ENCODE data around the gene MAS1L. TPM values are rescaled to one million over a fixed set of nuclear protein-coding genes. Genes with fewer than 3 reads are reported as not detected.

Gene MAS1L, protein sequence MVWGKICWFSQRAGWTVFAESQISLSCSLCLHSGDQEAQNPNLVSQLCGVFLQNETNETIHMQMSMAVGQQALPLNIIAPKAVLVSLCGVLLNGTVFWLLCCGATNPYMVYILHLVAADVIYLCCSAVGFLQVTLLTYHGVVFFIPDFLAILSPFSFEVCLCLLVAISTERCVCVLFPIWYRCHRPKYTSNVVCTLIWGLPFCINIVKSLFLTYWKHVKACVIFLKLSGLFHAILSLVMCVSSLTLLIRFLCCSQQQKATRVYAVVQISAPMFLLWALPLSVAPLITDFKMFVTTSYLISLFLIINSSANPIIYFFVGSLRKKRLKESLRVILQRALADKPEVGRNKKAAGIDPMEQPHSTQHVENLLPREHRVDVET
- not detected for total RNA-seq

DNA sequence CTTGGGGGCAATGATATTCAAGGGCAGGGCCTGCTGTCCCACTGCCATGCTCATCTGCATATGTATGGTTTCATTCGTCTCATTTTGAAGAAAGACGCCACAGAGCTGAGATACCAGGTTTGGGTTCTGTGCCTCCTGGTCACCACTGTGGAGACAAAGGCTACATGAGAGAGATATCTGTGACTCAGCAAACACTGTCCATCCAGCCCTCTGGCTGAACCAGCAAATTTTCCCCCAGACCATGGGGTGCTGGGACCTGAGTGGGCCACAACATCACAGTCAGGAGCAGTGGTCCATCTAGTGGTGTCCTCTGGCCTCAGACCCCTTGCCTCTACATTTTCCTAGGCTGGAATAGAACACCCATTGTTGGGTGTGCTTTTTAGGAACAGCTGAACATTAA is at the start of gene MAS1L:
Gene MAS1L, minus strand, starts transcription at position 297 of the 400 bp plus-strand sequence. Its CDS starts 54 bp downstream, at position 243.
- no peak for DNase-seq (ENCODE audit: low read depth in 2 of 3, low spot score in 2 of 3)

DNA sequence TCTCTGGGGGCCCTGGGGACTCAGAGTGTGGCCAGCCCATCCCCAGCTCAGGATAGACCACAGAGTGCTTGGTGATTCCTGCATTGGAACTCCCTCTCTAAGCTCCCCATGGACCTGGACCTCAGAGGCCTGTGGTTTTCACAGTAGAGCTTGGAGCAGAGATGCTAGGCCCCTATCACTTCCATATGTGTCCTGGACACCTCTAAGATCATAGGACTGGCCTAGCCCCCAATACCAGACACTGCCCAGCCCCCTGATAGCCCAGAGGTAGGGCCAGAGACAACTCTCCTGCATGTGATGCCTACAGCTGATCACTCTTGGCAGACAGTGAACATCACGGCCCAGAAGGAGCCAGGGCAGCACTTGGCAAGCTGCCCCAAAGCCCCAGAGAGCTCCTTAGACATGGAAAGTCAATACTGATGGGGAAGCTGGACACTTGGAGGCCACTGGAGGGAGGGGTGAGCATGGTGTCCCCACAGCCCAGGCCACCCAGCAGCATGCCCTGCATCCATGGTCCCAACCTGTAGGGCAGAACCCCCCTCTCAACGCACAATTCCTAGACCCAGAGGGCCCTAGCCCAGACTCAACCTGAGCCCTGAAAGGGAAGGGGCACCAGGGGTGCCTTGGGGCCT is 44.7 kb upstream of the MAS1L start:
- DNase-seq (ENCODE audit: low read depth in 2 of 3, low spot score in 2 of 3): no peak

DNA sequence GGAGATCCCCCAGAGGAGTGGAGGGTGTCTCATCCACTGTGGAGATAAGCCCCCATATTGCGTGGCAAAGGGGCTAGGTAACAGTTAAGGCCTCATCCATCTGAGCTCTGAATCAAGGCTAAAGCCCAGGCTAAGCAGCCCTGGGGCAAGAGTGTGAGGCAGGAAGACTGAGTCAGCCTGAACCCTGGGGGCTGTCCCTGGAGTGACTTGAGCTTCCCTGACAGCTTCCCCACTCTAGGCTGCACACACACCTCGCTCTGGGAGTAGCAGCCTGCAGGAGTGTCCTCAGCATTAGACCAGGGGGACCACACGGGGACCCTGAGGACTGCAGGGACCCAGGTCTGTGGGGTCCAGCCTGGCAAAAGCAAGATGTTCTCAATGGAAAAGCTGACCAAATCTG is 43.9 kb upstream of the MAS1L start:
- no peak for DNase-seq (ENCODE audit: low read depth in 2 of 3, low spot score in 2 of 3)

DNA sequence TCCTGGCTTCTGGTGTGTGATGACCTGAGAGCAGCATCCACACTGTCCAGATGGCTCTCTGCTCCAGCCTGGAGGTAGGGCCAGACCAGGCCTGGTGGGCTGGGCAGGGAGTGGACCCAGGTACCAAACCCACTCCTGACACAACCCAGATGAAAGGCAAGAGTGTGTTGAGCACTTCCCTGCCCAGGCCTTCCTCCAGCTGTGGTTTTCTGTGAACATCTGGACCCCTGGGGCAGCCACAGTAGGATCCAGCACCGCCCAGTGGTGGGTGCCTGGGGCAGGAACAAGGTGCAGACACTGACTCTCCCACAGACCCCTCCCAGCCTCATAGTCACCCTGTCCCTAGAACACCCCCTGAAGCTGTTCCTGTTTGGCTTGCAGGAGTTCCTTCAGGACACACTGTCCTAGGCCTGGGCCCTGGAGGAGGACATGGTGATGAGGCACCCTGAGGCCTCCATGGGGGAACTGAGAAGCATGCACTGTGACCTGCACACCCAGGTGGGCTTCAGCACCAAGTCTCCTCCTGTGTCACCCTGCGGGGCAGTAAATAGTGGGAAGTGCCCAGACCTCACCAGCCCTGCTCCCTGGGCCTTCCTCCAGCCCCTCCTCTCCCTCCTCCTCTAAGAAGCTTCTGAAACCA is 43.0 kb upstream of the MAS1L start:
- no peak for DNase-seq (ENCODE audit: low read depth in 2 of 3, low spot score in 2 of 3)

DNA sequence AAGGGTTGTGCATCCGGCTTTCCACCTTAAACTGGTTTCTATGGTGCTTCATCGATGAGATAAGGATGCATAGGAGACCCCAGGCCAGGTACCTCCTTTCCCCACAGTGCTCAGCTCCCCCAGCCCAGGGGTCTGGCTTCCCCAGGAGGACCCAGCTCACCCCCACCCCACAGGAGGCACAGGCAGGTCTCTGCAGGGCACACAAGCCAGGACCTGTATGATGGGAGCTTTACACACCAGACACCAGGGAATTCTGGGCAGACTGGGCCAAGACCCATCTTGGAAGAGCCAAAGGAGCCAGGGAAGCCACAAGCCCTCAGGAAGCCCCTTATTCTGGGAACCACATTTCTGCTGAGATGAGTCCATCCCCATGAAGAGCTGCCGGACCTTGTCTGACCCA is 42.2 kb upstream of the MAS1L start:
- DNase-seq (ENCODE audit: low read depth in 2 of 3, low spot score in 2 of 3): no peak

DNA sequence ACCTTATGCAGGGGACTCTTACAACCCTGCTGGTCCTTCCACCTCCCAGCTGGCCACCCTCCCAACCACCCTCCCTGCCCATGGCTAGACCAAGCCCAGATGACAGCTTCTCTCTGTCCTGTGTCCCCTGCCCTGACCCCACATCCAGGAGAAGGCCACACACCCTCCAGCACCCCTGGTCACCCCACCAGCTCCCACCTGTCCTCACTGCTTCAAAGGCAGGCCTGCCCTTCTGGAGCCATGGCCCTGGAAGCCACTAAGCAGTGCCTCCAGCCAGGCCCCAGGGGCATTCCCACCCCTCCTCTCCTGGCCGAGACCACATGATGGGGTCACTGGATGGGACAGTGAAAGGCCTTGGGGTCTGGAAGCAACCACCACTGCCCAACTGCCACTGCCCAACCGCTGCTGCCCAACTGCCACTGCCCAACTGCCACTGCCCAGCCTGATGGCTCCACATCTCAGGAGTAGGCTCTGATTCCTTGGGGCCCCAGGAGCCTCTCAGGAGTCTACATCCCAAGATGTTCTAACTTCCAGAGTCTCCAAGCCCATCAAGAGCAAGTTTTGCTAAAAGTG is 41.3 kb upstream of the MAS1L start:
- no peak for DNase-seq (ENCODE audit: low read depth in 2 of 3, low spot score in 2 of 3)

DNA sequence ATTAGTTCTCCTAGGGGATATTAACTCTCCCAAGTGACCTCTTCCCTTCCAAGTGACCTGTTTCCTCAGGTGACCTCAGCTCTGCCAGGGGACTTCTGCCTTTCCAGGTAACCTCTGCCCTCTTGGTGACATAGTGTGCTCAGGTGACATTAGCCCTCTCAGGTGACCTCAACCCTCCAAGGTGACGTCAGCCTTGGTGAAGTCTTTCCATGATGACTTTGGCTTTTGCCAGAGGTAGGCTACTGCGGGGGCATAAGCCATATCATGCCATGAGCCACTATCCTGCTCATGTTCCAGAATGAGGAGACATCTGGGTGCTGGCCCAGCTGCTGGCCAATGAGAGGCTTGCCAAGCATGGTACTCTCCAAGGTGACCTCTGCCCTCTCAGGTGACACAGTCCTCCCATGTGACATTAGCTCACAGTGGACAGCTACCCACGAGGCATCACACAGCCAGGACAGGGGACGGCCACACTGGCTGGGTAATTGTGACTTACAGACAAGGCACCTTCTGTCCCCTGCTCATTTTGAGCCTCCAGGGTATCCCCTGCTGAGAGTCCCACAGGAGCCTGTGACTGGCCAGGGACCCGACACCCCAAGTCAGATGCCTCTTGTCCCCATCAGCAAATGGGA is 40.7 kb upstream of the MAS1L start:
- DNase-seq (ENCODE audit: low read depth in 2 of 3, low spot score in 2 of 3): no peak

DNA sequence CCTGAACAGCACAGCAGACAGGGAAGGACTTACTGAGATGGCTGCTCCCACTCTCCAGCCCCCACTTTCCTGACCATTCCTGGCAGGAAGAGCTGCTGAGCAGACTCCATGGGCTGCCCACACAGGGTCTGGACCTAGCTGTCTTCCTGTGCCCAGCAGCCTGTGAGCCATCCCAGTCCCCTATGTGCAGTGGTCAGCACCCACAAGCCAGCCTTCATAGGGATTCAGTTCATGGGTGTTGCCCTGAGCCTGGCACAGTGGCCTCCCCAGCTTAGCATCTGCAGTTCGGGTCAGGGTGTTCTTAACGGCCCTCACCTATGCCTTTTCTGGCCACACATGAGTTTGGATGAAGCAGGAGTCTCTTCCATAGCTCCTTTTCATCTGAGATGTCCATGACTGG is 39.8 kb upstream of the MAS1L start:
- DNase-seq (ENCODE audit: low read depth in 2 of 3, low spot score in 2 of 3): no peak

DNA sequence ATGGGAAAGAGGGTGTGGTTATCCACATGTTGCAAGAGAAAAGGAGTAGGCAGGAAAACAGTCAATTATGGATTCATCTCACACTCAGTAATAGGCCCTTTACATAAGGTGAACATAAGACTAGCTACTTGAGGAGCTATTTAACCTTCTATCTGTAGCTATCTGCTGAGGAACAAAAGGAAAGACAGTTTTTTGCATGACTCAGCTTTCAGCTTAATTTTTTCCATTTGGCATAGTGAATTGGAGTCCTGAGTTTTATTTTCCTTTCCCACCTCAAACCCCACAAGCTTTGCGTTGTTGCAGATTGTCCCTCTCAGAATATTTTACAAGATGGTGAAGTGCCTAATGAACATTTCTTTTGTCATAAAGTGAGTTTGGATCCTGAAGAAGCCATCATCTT is 39.4 kb upstream of the MAS1L start:
- peak in 1 of 3 donors; percentile 14 for DNase-seq (ENCODE audit: low read depth in 2 of 3, low spot score in 2 of 3)

DNA sequence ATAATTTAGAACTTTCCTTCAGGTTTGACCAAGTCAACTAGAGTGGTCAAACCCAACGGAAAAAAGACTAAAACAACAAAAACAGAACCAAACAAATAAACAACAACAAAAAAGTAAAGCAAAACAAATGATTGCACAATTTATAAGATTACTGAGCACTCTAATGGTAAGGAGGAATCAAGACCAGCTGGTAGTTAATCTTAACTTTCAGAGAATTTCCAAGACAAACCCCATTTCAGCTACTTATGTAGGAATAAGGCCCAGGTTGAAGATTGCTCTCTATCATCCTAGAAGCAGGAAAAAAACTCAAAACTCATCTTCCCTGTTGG is 37.5 kb upstream of the MAS1L start:
- DNase-seq (ENCODE audit: low read depth in 2 of 3, low spot score in 2 of 3): no peak

DNA sequence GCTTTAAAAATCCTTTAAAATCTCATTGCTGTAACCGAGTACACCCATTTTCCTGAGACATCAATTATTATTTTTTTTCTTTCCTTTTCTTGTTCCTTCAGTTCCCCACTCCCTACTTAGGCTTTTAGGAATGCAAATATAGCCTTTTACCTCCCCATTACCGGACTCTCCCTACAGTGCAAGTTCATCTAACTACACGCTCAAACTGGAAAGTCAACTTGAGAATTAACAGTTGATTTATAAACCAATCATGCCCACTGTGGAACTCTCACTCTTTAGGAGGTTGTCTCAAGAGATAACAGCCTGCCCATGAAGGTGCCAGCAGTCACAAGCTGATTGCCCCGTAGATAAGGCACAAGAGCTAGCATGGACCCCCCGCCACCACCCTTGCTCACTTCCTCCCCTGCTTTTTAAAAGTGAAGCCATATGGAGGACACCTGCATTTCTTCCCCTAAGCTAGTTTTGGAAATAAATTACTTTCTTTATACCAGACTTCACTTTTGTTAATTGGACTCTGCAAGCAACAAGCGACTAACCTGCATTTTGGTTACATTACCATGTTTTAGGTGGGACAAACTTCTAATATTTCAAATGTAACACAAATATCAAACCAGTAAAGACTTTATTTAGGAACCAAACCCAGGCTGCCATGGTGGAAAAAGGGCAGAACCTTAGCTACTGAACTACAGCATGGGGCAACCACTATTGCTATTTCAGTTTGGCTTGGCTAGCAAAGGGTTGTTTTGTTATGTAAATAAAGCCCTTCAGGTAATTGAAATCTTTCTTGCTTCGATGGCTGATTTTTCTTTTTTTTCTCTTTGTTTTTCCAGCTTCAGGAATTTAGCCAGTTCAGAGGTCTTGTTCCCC is 36.9 kb upstream of the MAS1L start:
- peak in 2 of 3 donors; percentile 15 to 65 for DNase-seq (ENCODE audit: low read depth in 2 of 3, low spot score in 2 of 3)

DNA sequence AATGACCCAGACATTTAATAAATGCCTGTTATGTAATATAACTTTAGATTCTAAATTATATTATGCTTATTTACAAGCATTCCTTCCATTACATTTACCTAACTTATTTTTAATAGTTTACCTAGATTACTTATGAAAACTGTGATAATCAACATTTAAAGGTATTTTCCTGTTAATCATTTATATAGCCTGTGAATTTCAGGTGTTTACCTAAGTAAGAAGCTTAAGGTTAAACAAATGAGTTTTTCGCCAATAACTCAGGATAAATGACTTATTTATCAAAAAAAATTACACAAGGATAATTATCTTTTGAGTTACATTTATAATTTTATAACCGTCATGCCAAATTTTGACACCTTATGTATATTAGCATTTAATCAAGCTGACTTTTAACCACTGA is 36.3 kb upstream of the MAS1L start:
- DNase-seq (ENCODE audit: low read depth in 2 of 3, low spot score in 2 of 3): no peak

DNA sequence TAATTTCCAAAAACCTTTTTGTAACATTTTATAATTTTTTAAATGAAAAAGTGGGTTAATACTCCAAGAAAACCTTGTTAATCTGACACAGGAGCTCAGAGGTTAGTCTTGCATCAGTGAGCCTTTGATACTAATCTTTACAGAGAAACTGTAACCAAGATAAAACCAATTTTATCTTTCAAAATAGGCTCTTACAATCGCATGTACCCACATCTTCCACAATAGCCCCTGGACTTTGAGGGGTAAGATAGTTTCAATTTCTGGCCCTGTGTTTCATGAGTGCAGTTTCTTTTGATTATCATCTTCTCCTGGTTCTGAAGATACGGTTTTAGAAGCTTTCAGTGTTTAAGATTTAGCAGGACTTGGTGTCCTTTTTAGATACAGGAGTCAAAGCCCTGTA is 34.5 kb upstream of the MAS1L start:
- DNase-seq (ENCODE audit: low read depth in 2 of 3, low spot score in 2 of 3): no peak

DNA sequence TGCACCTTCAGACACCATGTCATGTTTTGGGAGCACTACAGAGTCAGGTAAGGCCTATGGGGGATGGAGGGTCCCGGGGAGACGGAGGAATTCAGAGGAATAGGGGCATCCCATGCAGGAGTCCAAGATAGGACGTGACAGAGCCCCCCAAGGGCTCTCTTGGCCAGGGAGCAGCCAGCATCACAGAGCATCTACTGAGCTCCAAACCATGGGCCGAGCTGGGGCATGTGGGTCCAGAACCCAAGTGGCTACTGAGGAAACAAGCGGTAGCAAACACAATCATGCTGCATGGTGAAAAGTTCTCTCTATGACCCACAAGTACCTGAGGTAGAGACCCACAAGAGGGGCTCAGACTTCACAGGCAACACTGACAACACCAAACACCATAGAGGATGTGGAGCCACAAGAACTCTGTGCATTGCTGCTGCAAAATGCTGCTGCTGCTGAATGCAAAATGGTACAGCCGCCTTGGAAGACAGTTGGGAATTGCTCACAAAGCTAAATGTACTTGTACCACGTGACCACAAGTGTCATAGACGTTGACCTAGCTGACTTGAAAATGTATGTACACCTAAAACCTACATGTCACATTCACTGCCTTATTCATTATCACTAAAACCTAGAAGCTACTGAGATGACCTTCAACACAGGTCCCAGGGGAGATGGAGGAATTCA is 33.4 kb upstream of the MAS1L start:
- no peak for DNase-seq (ENCODE audit: low read depth in 2 of 3, low spot score in 2 of 3)

DNA sequence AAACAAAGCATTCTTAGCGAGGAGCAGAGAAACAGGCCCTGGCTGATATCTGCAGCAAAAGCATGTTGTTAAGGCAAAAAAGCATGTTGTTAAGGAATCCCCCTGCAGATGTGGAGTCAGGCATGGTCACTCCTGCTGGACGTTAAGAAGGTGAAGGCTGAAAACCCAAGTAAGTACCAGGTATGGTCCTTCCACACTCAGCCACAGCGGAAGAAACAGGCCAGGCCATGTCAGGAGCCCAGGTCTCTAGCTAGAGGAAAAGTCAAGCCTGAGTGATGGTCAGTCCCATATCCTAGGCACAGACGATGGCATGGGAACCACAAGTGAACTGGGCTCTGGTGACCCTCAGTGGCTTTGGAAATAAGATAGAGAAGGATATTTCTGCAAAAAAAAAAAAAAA is 32.5 kb upstream of the MAS1L start:
- no peak for DNase-seq (ENCODE audit: low read depth in 2 of 3, low spot score in 2 of 3)

DNA sequence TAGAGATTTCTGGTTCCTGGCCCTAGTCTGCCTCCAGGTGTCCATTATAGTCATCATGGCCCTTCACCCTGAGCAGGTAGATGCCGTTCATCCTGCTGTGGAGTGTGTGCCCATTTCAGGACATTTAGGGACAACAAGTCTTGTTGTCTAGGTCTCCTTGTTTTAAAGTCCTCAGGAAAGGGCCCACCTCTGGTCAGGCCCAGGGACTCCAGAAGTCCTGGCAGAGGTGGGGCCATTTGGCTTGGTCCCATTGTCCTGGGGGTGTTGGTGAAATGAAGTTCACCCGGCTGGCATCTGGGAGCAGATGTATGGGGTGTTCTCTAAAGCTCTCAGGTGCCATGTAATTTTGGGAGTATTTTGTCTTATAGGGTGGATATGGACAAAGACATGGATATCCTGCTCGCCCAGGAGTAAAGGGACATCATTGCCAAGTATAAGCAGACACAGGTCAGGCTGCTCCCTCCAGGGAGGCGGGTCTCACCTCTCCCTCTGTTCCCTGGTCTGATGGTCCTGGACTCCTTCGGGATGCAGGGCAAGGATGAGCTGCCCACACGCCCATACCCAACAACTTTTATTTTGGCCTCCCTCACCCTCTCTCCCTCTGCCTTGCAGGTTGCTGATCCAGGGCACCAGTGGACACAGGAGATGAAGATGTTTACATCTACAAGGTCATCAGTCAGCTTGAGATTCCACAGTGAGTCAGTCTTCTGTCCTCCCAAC is 31.7 kb upstream of the MAS1L start:
- DNase-seq (ENCODE audit: low read depth in 2 of 3, low spot score in 2 of 3): no peak

DNA sequence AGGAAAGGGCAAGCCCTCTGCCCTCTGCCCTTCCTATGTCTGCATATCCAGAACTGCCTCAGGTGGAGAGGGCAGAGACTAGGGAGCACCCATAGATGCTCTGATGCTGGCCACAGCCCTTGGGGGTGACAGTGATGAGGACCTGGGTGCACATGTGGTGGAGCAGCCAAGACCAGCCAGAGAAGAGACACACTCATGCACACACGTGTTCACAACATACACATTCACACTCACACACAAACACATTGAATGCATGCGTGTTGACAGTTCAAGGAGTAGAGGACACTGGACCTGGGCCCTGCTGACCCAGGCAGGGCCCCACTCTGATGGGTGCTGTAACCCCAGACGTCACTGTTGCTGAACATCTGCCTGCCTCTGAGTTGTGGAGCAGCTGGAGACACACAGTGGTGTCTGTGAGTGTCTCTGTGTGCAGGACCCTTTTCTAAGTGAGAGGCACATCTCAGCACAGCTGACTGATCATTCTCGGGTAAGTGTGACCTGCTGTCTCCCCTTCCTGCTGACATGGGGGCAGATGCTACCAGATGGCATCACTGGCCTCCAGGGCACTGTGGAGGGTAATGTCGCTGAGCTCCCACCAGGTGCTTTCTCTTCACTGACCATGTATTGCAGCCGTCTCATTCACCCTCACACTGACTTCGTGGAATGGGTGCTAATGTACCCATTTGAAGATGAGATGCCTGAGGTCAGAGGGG is 30.1 kb upstream of the MAS1L start:
- DNase-seq (ENCODE audit: low read depth in 2 of 3, low spot score in 2 of 3): no peak

DNA sequence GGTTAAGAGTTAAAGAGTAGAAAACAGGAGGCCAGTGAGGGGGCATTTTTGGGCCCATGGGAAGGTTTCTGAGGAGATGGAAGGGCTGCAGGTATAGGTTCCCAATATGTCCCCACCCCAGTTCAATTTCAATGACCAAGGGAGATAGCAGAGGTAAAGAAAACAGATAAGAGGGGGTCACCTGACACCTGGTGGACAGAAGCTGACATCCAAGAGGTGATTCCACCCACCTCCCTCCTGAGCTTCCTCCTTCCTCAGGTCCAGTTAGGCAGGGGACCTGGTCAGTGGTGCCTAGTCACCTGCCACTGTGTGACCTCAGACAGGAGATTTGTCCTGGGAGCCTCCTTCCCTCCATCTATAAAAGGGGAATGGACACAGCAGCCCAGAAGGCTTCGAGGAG is 29.5 kb upstream of the MAS1L start:
- no peak for DNase-seq (ENCODE audit: low read depth in 2 of 3, low spot score in 2 of 3)

All from hematopoietic multipotent progenitor cell (in vitro differentiated cells).